HepG2 (cell line): Measurements from ENCODE around the gene BIRC3. TPM values are rescaled to one million over a fixed set of nuclear protein-coding genes. Genes with fewer than 3 reads are reported as not detected.
"Not testable (repeated sequence)": the region's sequence is repeated elsewhere in the genome, so short reads cannot be mapped to it uniquely, and the experiment has no call there.

Experiments
- ATAC-seq: fragments of 200-7000 bp; cut with Tn5 transposase; 3 replicates; pipeline ENCODE4 v1.9.1; 2020; ENCODE audit warnings: mild to moderate bottlenecking, moderate library complexity
- BruUV-seq: library from RNA; stranded (reverse); fragments of 400-500 nt; replicated peaks from 2 replicates; lab custom pipeline; 2021; lab: Mats Ljungman, UMichigan
- CTCF ChIA-PET: fragments of 300-600 bp; formaldehyde crosslinking; extraction: SDS; loops from one replicate; lab custom pipeline; 2021; ENCODE audit warnings: low total read pairs, inconsistent platforms, low intra/inter-chr PET ratio; lab: Yijun Ruan, JAX
- POLR2A ChIA-PET: fragments of 350-600 bp; sonication (Branson Sonifier 250); formaldehyde crosslinking; loops from one replicate; lab custom pipeline; 2020; ENCODE audit warnings: antibody characterized with exemption, inconsistent platforms; lab: Yijun Ruan, JAX
- DNase-seq: peaks from one replicate; pipeline ENCODE4 v3.0.0-alpha.2; 2015; ENCODE audit warnings: low spot score
- FAIRE-seq: peaks from 3 replicates; lab custom pipeline; 2011; peaks lifted over from hg19 to GRCh38; lab: Jason Lieb, UNC
- H2AFZ ChIP-seq: one replicate; pipeline ENCODE4 v1.6.1; 2011; ENCODE audit warnings: low read length, inconsistent platforms
- H3K27ac ChIP-seq: fragments of 300-600 bp; 3 replicates; pipeline ENCODE4 v1.8.0; 2011; ENCODE audit warnings: mixed run types, mild to moderate bottlenecking, mixed read lengths, low read length, inconsistent platforms; ENCODE audit not compliant: insufficient read depth; ENCODE audit errors: extremely low read length
- H3K27me3 ChIP-seq, 2 experiments: fragments of 200-600 bp in 1 of 2; 2 replicates in 1 of 2; 3 replicates in 1 of 2; pipeline versions ENCODE4 v1.6.0 to v1.8.0; 2011; ENCODE audit warnings: low read length in 2 of 2, mild to moderate bottlenecking in 2 of 2, moderate library complexity in 2 of 2, inconsistent platforms in 1 of 2; ENCODE audit not compliant: insufficient read depth in 2 of 2, control insufficient read depth in 1 of 2
- H3K36me3 ChIP-seq, 2 experiments: fragments of 200-600 bp in 1 of 2; replicated peaks in 1 of 2; 2 replicates in 1 of 2; 3 replicates in 1 of 2; pipeline versions ENCODE4 v1.5.1 to v1.8.0; 2011; ENCODE audit warnings: low read length in 2 of 2, inconsistent platforms in 1 of 2; ENCODE audit not compliant: insufficient read depth in 2 of 2, control insufficient read depth in 1 of 2
- H3K4me1 ChIP-seq: 2 replicates; pipeline ENCODE4 v1.5.1; 2012; ENCODE audit warnings: low read length, inconsistent platforms; ENCODE audit not compliant: insufficient read depth
- H3K4me2 ChIP-seq: 2 replicates; pipeline ENCODE4 v1.6.0; 2011; ENCODE audit warnings: low read depth, low read length, inconsistent platforms
- H3K4me3 ChIP-seq, 3 experiments: fragments of 200-600 bp in 1 of 3; sonication (generic), shearing (Covaris generic) in 1 of 3; replicated peaks in 1 of 3; 2 replicates each; pipeline ENCODE4 v1.5.1; 2011 to 2016; ENCODE audit warnings: low read length in 3 of 3, inconsistent platforms in 2 of 3, low read depth in 2 of 3, mild to moderate bottlenecking in 2 of 3, control low read depth in 1 of 3, mixed read lengths in 1 of 3; ENCODE audit not compliant: insufficient read depth in 1 of 3
- H3K79me2 ChIP-seq: one replicate; pipeline ENCODE4 v1.6.1; 2011; ENCODE audit warnings: low read length, inconsistent platforms; ENCODE audit not compliant: insufficient read depth
- H3K9ac ChIP-seq: 2 replicates; pipeline ENCODE4 v1.6.0; 2011; ENCODE audit warnings: mild to moderate bottlenecking, low read depth, low read length, inconsistent platforms; ENCODE audit not compliant: insufficient read depth
- H3K9me3 ChIP-seq: 2 replicates; pipeline ENCODE4 v1.5.1; 2012; ENCODE audit warnings: mild to moderate bottlenecking, low read length
- H4K20me1 ChIP-seq: 2 replicates; pipeline ENCODE4 v1.6.0; 2011; ENCODE audit warnings: inconsistent platforms, mild to moderate bottlenecking, low read length, moderate library complexity; ENCODE audit not compliant: insufficient read depth
- ZNF614 ChIP-seq: IDR thresholded peaks from 2 replicates; pipeline ENCODE4 v1.6.1; 2018; ENCODE audit warnings: missing biosample characterization, missing genetic modification reagents, inconsistent platforms, borderline replicate concordance
- ZNF747 ChIP-seq: sonication (generic); formaldehyde crosslinking; IDR thresholded peaks from 2 replicates; pipeline ENCODE4 v1.8.1; 2023; ENCODE audit warnings: missing genetic modification reagents, mild to moderate bottlenecking, borderline replicate concordance
- WGBS: methylation state at CpG from one replicate; pipeline ENCODE4 v1.1.6; 2017; ENCODE audit warnings: low lambda C conversion rate; 5-methylcytosine and 5-hydroxymethylcytosine counted together
- in situ Hi-C: cut with HindIII; loops from 2 replicates; pipeline ENCODE4 v1.10.0; 2017; ENCODE audit warnings: low pct_unique_long_range_greater_than_20kb; ENCODE audit not compliant: extremely low pct_ligation_motif_present
- intact Hi-C: fragments of 100-400 bp; cut with micrococcal nuclease; formaldehyde crosslinking; loops from one replicate; pipeline ENCODE4 v1.10.0; 2022; ENCODE audit not compliant: unreplicated experiment
- polyA plus RNA-seq, 8 experiments: library from polyadenylated mRNA; depleted of rRNA in 3 of 8; stranded (reverse) in 7 of 8; unstranded in 1 of 8; fragments of >200 nt; fragmentation: Illumina TruSeq in 4 of 8; extraction: Trizol in 4 of 8; gene quantifications; 2 replicates each; pipeline versions ENCODE4 v1.2.1 to v1.2.3, GENCODE V29; 2011 to 2016; ENCODE audit warnings: low read depth in 4 of 8, missing spikeins in 1 of 8, mixed read lengths in 1 of 8; ENCODE audit not compliant: insufficient read depth in 1 of 8
- total RNA-seq, 5 experiments: library from RNA; depleted of rRNA; stranded (reverse); fragments of >200 nt; fragmentation: Illumina TruSeq; extraction: Trizol; gene quantifications; 2 replicates each; pipeline ENCODE4 v1.2.3, GENCODE V29; 2016; ENCODE audit warnings: low read depth in 1 of 5
- TF ChIP-seq, protein P1 (sequence below): sonication (generic); formaldehyde crosslinking; IDR thresholded peaks from 2 replicates; pipeline ENCODE4 v1.4.0; 2020; ENCODE audit warnings: missing genetic modification reagents, borderline replicate concordance

The BIRC3 gene
- total and polyA plus RNA-seq, 2 of the 13 experiments (the other 11 are each of a cell fraction or from before 2014, with no cell fraction given): 0.41 to 4.2 TPM

DNA sequence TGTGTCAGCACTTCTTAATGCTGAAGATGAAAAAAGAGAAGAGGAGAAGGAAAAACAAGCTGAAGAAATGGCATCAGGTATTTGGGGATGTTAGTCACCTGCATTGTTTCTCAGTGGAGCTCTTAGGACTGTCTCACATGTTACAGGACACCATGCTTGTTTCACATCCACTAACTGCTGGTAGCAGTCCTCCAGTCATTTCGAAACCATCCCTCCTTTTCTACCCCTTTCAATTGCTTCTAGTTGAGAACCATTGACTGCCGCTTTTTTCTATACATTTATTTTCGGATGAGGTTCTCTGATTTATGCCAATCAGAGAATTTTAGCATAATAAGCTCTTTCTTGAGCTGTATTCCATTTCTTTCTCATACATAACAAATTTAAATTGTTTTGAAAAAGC is 51.2 kb downstream of the BIRC3 start (continued):
- no peak for TF ChIP-seq ZNF747 (CRISPR knock-in tag)
- TF ChIP-seq ZNF614: no peak

DNA sequence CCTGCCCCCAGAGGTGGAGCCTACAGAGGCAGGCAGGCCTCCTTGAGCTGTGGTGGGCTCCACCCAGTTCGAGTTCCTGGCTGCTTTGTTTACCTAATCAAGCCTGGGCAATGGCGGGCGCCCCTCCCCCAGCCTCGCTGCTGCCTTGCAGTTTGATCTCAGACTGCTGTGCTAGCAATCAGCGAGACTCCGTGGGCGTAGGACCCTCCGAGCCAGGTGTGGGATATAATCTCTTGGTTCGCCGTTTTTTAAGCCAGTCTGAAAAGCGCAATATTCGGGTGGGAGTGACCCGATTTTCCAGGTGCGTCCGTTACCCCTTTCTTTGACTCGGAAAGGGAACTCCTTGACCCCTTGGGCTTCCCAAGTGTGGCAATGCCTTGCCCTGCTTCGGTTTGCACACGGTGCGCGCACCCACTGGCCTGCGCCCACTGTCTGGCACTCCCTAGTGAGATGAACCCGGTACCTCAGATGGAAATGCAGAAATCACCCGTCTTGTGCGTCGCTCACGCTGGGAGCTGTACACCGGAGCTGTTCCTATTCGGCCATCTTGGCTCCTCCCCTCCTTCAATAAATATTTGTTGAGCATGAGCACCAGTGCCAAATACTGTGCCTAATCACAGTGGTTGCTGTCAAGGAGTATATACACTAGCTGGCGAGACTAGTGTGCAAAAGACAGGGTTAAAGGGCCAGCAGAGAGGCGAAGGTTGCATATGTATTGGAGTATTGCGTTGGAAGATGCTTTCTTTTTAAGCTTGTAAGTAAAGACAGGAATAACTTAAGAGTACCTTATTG is 57.5 kb downstream of the BIRC3 start:
- CTCF ChIA-PET, DNase-seq: not testable (repeated sequence)

More for the DNA sequence above, 57.5 kb downstream of the BIRC3 start:
- H3K27me3 ChIP-seq, H2AFZ ChIP-seq, H3K27ac ChIP-seq, BruUV-seq, H3K4me2 ChIP-seq, FAIRE-seq, H3K4me3 ChIP-seq, H3K4me1 ChIP-seq, H3K9me3 ChIP-seq, in situ Hi-C loops, POLR2A ChIA-PET, intact Hi-C loops, H4K20me1 ChIP-seq, H3K9ac ChIP-seq: not testable (repeated sequence)
- H3K79me2 ChIP-seq: peaks cover 12% of the 10 kb centered on the region
- H3K36me3 ChIP-seq: peaks cover 3 to 33% of the 10 kb centered on the region in 2 experiments
- TF ChIP-seq, protein P1, sequence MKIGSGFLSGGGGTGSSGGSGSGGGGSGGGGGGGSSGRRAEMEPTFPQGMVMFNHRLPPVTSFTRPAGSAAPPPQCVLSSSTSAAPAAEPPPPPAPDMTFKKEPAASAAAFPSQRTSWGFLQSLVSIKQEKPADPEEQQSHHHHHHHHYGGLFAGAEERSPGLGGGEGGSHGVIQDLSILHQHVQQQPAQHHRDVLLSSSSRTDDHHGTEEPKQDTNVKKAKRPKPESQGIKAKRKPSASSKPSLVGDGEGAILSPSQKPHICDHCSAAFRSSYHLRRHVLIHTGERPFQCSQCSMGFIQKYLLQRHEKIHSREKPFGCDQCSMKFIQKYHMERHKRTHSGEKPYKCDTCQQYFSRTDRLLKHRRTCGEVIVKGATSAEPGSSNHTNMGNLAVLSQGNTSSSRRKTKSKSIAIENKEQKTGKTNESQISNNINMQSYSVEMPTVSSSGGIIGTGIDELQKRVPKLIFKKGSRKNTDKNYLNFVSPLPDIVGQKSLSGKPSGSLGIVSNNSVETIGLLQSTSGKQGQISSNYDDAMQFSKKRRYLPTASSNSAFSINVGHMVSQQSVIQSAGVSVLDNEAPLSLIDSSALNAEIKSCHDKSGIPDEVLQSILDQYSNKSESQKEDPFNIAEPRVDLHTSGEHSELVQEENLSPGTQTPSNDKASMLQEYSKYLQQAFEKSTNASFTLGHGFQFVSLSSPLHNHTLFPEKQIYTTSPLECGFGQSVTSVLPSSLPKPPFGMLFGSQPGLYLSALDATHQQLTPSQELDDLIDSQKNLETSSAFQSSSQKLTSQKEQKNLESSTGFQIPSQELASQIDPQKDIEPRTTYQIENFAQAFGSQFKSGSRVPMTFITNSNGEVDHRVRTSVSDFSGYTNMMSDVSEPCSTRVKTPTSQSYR (CRISPR knock-in tag): peak; percentile 48; the same call in 1 of the 2 replicates
- ATAC-seq: peak; percentile 43; the same call in 2 of the 3 replicates
- 93% methylated on average over 27 of the region's 31 CpGs for WGBS
